ENCODE results near the gene SLC4A9.

- no peak for TF ChIP-seq POLR2AphosphoS5 (IDR thresholded peaks at IDR 0.05; ENCODE audit: insufficient read depth, low read depth, low read length)
- TF ChIP-seq, protein P1, sequence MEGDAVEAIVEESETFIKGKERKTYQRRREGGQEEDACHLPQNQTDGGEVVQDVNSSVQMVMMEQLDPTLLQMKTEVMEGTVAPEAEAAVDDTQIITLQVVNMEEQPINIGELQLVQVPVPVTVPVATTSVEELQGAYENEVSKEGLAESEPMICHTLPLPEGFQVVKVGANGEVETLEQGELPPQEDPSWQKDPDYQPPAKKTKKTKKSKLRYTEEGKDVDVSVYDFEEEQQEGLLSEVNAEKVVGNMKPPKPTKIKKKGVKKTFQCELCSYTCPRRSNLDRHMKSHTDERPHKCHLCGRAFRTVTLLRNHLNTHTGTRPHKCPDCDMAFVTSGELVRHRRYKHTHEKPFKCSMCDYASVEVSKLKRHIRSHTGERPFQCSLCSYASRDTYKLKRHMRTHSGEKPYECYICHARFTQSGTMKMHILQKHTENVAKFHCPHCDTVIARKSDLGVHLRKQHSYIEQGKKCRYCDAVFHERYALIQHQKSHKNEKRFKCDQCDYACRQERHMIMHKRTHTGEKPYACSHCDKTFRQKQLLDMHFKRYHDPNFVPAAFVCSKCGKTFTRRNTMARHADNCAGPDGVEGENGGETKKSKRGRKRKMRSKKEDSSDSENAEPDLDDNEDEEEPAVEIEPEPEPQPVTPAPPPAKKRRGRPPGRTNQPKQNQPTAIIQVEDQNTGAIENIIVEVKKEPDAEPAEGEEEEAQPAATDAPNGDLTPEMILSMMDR (IDR thresholded peaks at IDR 0.05; ENCODE audit: extremely low read depth in 1 of 2, insufficient read depth in 1 of 2, low read depth in 1 of 2, low read length in 2 of 2) = no peak
- no peak for TF ChIP-seq EZH2 (IDR thresholded peaks at IDR 0.05; ENCODE audit: borderline replicate concordance, low read depth, low read length, severe bottlenecking)
Observed at GRCh38 chr5:140319833-140320232, 40.2 kb upstream of the SLC4A9 start.
